ENCODE results near the gene IGF2R. TPM values are rescaled to one million over a fixed set of nuclear protein-coding genes. Genes with fewer than 3 reads are reported as not detected.

Gene IGF2R
- total RNA-seq, 4 donors from 2014 or later, result 38.2 to 56.1 (median 52.0) TPM

DNA sequence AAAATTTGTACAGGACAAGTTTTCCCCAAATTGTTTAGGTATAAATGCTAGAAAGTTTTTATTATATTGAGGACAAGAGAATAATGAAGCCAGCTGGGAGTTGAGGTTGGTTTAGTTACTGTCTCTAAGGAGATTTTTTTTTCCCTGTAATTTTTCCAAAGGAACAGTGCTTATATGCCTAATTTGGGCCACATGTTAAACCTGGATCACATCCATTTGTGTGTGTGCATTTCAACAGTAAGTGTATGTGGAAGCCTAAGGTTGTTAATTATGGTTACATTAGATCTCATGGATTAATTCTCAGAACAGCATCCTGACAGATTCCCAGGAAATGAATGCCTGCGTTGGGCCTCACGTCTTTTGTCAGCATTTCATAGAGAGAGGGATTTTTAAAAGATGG, 4.5 kb downstream of the IGF2R start:
- peak overlapping the region in 3 of 4 donors; percentile 31 to 41 (median 33) for H3K27ac ChIP-seq

DNA sequence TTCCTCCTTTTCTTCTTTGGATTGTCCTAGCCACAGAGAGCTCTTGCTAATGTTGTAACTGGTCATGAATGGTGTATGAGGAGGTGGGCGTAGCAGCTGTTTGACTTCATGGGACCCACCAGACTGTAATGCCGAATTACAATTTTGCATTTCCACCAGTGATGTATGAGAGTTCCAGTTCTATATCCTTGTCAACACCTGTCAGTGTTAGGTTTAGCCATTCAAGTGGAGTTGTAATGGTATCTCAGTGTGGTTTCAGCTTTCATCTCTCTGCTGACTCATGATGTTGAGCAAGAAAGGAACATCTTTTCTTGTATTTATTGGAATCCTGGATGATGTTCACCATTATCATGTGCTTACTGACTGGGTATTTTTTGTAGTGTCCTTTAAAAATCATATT, 5.1 kb downstream of the IGF2R start:
- Histone ChIP-seq H3K9me3 (no peaks in the 10 kb centered on the region), H3K4me3 (no peak overlapping the region), H3K4me1 (peaks cover 33 to 89% (median 40%) of the 10 kb centered on the region in 3 donors), H3K27ac (peak overlapping the region in 3 of 4 donors; percentile 31 to 41 (median 33)), H3K36me3 (no peaks in the 10 kb centered on the region), H3K27me3 (no peaks in the 10 kb centered on the region)
- 62 to 72% methylated on average over 2 of the region's 2 CpGs for WGBS, 2 donors
- intact Hi-C loops (cut with DNase I), result loop anchor here (10.0 kb wide), 1 partner anchor 61 kb away; no protein-coding TSS in a partner anchor
- TF ChIP-seq, protein P1, sequence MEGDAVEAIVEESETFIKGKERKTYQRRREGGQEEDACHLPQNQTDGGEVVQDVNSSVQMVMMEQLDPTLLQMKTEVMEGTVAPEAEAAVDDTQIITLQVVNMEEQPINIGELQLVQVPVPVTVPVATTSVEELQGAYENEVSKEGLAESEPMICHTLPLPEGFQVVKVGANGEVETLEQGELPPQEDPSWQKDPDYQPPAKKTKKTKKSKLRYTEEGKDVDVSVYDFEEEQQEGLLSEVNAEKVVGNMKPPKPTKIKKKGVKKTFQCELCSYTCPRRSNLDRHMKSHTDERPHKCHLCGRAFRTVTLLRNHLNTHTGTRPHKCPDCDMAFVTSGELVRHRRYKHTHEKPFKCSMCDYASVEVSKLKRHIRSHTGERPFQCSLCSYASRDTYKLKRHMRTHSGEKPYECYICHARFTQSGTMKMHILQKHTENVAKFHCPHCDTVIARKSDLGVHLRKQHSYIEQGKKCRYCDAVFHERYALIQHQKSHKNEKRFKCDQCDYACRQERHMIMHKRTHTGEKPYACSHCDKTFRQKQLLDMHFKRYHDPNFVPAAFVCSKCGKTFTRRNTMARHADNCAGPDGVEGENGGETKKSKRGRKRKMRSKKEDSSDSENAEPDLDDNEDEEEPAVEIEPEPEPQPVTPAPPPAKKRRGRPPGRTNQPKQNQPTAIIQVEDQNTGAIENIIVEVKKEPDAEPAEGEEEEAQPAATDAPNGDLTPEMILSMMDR (IDR thresholded peaks at IDR 0.05), result no peak
- TF ChIP-seq POLR2A (IDR thresholded peaks at IDR 0.05), result no peak
- DNase-seq, result no peak

More for the DNA sequence above, 4.5 kb downstream of the IGF2R start:
- 36 to 61% methylated on average over 2 of the region's 2 CpGs for WGBS, 2 donors
- Histone ChIP-seq H3K4me3 (no peak overlapping the region), H3K9me3 (no peaks in the 10 kb centered on the region), H3K27me3 (no peaks in the 10 kb centered on the region), H3K4me1 (peaks cover 31 to 86% (median 35%) of the 10 kb centered on the region in 3 donors), H3K36me3 (no peaks in the 10 kb centered on the region)
- no peak for TF ChIP-seq POLR2A (IDR thresholded peaks at IDR 0.05)
- TF ChIP-seq, protein P1 (IDR thresholded peaks at IDR 0.05), result no peak
- no peak for DNase-seq
- intact Hi-C loops (cut with DNase I), result loop anchor here (10.0 kb wide), 1 partner anchor 61 kb away; no protein-coding TSS in a partner anchor

DNA sequence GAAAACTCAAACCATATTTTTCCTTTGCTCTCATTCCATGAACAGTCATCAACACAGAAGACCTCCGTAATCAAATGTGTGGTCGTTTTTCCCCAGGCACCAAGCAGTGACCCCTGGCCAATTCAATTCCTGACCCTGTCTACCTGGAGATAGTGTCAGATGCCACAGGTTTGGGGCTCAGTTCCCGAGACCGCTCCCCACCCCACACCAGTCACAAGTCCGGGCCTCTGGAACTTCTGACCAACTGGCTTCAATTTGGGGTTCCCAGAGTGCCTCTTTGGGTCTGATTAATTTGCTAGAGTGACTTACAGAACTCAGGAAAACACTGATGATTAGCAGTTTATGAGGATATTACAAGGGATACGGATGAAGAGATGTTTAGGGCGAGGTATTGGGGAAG, 6.0 kb downstream of the IGF2R start:
- intact Hi-C loops (cut with DNase I), result loop anchor here (10.0 kb wide), 1 partner anchor 60 kb away; no protein-coding TSS in a partner anchor
- H3K27me3 ChIP-seq, result no peaks in the 10 kb centered on the region
- H3K36me3 ChIP-seq, result no peaks in the 10 kb centered on the region
- no peaks in the 10 kb centered on the region for H3K9me3 ChIP-seq
- H3K4me1 ChIP-seq, result peaks cover 40 to 96% (median 50%) of the 10 kb centered on the region in 3 donors
- H3K4me3 ChIP-seq, result no peak overlapping the region
- TF ChIP-seq, protein P1 (IDR thresholded peaks at IDR 0.05), result no peak
- no peak for TF ChIP-seq POLR2A (IDR thresholded peaks at IDR 0.05)
- no peak overlapping the region for H3K27ac ChIP-seq
- 87 to 96% methylated on average over 4 to 5 of the region's 7 CpGs for WGBS, 2 donors
- no peak for DNase-seq

DNA sequence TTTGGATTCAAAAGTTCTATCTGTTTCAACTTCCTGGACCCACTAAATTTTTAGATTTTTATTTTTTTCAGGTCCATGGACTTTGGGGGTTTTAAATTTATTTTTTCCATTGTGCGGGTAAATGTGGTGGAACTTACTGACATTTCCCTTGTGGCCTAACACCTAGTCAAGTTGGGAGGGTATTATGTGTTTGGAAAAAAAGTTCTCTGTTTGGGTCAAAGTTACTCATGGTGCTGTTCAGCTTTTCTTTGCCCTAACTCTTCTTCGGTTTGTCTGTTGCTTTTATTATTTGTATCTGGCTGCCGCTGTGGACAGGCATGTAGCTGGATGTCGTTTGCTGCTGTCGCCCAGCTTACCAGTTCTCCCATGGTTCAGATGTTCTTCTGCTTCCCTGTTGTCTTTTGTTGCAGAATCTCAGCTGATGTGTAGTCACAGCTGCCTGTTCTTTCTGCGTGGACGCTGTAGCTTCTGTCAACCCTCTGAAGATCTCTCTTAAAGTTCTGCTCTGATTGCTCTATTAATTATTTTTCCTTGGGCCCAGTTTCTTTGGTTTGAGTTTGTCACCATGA, 7.9 kb downstream of the IGF2R start:
- Histone ChIP-seq H3K27ac (peak overlapping the region in 2 of 4 donors; percentile 47 to 84), H3K27me3 (no peaks in the 10 kb centered on the region), H3K9me3 (no peaks in the 10 kb centered on the region), H3K4me3 (no peak overlapping the region), H3K36me3 (no peaks in the 10 kb centered on the region), H3K4me1 (peaks cover 51 to 96% (median 56%) of the 10 kb centered on the region in 3 donors)
- TF ChIP-seq, protein P1 (IDR thresholded peaks at IDR 0.05), result no peak
- no peak for TF ChIP-seq POLR2A (IDR thresholded peaks at IDR 0.05)
- DNase-seq, result no peak
- intact Hi-C loops (cut with DNase I), result loop anchor here (10.0 kb wide), 1 partner anchor 58 kb away; no protein-coding TSS in a partner anchor
- 66 to 79% methylated on average over 7 of the region's 7 CpGs for WGBS, 2 donors

DNA sequence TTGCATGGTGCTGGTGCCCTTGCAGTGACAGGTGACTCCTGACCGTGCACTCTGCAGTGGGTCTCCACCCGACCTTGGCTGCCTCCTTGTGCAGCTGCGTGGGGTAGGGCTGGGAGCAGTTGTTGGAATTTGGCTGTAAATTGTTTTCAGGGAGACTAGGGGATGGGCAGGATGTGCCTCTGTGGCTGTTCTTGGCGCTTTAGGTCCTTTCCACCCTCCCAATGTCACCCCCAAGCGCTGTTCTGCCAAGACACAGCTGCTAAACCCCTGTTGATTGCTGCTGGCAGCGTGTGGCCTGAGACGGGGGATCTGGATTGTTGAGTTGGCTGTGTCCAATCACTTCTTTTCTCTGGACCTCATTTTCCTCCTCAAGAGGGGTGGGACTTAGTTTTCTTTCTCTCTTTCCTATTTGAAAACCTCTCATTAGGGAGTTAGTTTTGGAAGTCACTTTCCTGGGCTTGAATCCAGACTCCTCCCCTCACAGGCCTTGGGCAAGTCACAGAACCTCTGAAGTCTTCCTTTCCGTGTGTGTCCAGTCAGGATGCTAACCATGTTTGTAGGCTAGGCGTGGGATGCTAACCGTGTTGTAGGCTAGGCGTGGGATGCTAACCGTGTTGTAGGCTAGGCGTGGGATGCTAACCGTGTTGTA, 8.5 kb downstream of the IGF2R start:
- Histone ChIP-seq H3K27ac (peak overlapping the region in 3 of 4 donors; percentile 47 to 84 (median 75)), H3K9me3 (no peaks in the 10 kb centered on the region), H3K4me3 (no peak overlapping the region), H3K4me1 (peaks cover 54 to 96% (median 62%) of the 10 kb centered on the region in 3 donors), H3K36me3 (no peaks in the 10 kb centered on the region), H3K27me3 (no peaks in the 10 kb centered on the region)
- intact Hi-C loops (cut with DNase I), result loop anchor here (10.0 kb wide), 1 partner anchor 57 kb away; no protein-coding TSS in a partner anchor
- WGBS, 2 donors, result 49 to 70% methylated on average over 11 to 13 of the region's 14 CpGs
- no peak for DNase-seq
- TF ChIP-seq POLR2A (IDR thresholded peaks at IDR 0.05), result no peak
- TF ChIP-seq, protein P1 (IDR thresholded peaks at IDR 0.05), result no peak

Measured in esophagus squamous epithelium (tissue), 5 donors.